Measurements from ENCODE around the gene GSG1L.

GSG1L gene

DNA sequence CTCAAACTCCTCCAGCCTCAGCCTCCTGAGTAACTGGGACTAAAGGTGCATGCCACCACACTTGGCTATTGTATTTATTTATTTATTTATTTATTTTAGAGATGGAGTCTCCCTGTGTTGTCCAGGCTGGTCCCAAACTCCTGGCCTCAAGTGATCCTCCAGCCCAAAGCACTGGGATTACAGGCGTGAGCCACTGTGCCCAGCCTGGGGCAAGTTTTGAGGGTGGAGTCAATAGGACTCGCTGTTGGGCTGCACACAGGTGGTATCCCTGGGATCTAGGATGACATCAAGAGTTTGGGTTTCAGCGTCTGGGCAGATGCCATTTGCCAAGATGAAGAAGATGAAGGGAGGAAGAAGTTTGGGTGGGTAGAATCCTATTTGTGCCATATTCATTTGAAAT is 213.9 kb downstream of the GSG1L start:
- DNase-seq (ENCODE audit: low read depth), result no peak

DNA sequence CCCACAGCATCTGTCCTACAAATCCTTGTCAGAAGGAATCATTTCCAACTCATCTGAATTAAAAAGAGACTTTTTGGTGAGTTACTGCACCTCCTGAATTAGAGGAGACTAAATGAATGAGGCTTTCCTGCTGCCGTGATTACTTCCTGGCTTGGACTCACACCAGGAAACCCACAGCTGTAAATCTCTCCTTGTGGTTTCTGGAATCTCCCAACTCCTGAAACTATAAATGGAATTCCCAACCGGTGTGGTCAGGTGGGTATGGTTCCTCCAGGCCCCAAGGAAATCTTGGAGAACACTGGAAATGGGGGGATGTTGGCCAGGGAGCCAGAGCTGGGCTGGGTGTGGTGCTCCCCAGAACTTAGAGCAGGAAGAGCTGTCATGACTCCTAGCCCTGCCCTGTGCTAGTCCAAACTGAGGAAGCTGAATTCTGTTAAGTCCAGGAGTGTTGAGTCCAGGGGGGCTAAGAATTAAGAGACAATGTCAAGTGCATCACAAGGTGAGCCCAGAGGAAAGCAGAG is 216.4 kb downstream of the GSG1L start:
- no peak for DNase-seq (ENCODE audit: low read depth)

DNA sequence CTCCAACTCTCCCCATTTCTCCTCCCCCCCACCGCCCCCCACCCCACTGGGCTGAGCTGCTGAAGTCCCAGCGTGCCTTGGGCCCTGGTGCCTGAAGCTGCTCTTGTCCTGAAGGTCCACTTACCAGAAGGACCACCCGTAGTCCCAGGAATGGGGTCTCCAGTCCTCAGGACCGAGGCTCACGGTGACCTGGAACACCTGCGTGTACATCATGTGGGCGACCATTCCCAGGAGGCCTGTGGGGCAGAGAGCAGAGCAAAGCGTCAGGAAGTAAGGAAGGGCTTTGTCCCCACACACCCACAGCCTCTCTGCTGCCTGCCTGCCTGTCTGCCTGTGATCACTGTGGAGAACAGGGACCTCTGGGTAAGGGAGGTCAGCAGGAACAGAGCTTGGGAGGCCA is 218.7 kb downstream of the GSG1L start:
- no peak for DNase-seq (ENCODE audit: low read depth)

DNA sequence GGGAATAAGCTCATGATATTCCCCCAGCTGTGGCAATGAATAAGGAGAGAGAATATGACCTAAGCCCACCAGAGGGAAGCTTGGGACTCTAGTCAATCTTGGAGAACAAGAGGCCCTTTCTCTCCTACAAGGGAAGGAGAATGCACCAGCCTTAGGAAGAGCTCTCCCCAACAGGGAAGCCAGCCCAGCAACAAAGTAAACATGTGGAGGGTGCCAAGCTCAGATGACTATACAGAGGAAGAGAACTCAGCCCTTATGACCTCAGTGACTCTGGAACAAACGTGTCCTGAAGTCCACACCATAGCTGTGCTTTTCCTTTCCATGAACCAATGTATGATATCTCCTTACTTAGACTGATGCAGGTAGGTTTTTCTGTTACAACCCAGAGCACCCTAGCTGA is 219.7 kb downstream of the GSG1L start:
- no peak for DNase-seq (ENCODE audit: low read depth)

DNA sequence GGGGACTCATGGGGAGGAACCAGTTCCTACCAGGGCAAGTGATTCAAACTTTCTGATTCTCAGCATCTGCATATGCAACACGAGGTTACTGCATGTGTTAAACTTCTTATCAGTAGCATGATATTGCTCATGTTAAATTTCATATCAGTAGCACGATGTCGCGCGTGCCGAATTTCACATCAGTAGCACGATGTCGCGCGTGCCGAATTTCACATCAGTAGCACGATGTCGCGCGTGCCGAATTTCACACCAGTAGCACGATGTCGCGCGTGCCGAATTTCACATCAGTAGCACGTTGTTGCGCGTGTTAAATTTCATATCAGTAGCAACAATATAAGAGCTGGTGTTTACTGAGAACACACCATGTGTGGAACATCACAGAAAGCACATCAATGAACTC is 221.6 kb downstream of the GSG1L start:
- no peak for DNase-seq (ENCODE audit: low read depth)

DNA sequence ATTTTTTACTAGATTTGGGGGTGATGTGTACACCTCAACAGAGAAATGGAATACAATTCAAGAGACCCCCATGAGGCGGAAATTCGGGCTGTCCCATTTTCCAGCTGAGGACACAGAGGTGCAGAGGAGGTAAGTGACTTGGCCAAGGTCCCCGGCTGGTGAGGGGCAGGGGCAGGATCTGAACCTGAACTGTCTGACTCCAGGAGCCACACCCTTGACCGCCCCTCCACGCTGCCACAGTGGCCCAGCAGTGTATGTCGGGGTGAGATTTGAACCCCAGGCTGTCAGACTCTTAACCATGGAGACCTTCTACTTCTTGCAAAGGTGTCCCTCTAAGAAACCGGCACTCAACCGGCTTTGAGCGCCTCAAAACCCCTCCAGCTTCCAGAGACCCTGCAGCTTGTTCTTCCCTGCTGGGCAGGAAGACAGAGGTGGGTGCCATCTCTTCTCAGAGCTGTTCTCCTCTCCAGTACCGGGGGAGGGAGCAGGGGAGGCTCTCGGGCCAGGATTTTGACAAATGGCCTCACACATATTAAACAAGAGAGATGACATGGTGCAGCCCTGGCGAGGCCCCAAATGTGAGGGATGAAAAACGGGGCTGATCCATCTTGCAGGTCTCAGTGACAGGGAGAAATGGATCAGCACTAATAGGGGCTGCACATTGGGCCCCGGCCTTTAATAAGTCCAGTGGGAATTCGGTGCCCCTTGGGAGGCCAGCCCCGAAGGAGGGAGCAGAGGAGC is 222.3 kb downstream of the GSG1L start:
- no peak for DNase-seq (ENCODE audit: low read depth)

DNA sequence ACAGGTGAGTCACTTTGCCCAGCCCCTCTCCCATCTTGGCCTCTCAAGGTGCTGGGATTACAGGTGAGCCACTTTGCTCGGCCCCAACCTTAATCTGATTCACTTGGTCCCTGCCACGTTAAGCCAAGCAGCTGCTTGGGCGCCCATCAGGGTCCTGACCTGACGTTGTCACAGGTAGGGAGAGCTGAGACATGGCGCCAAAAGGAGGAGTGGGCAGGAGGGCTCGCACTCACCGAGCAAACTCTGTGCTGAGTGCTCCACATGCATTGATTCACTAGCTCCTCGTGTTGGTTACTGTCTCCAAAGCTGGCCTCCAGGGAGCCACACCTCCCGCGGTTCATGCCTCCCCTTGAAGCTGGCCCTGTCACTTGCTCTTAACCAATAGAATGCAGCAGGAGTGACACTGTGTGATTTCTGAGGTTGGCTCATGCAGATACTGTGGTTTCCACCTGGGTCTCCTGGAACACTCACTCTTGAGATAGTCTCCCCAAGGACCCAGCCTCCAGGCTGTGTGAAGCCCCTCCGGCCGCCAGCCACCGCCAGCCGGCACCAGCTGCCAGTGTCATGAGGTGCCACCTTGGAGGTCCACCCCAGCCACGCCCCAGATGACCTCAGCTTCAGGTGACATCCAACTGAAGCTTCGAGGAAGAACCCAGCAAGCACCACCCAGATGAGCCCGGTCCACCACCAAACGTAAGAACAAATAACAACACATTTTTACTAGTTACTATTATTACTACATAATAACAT is 223.0 kb downstream of the GSG1L start:
- DNase-seq (ENCODE audit: low read depth), result no peak

DNA sequence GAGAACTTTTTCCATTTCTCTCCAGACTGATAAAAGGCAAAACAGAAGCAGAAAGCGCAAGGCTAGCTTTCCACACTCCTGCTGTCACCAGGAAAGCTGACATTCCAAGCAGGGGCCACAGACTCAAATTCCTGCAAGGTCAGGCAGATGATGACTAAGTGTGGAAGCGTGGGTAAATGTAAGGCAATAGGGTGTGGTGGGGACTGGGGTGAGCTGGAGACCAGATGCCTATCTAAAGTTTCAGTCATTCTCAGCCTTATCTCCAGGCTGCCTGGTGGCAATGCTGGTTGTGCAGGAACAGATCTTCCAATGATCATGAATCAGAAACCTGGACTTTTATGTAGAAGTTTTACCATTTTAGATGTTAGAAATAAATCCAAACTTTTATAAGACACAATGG is 224.1 kb downstream of the GSG1L start:
- no peak for DNase-seq (ENCODE audit: low read depth)

DNA sequence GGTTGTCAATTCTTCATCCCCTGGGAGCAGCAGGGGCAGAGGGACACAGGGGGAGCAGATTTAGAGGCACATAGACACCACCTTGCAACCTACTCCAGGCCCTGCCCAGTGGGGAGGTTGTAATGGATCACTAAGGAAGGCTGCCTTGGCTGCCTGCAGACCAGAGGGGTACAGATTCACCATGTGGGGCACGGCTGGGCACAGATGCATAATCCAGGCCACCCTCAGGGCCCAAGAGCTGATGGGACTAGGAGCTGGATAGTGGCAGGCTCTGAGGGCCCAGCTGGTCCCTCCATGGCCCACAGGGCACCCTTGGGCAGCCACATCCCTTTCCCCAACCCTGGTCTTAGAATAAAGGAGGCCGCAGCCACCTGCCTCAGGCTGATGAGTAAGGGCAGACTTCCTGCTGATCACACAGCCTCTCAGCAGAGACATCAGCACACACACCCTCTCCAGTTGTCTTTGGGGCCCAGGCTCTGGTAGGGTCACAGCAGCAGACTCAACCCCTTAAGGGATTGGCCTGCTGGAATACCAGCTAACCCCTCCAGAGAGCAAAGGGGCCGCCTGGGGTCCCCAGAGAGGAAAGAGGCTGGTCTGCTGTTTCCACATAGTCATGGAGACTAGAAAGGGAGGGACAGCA is 224.9 kb downstream of the GSG1L start:
- DNase-seq (ENCODE audit: low read depth), result no peak

DNA sequence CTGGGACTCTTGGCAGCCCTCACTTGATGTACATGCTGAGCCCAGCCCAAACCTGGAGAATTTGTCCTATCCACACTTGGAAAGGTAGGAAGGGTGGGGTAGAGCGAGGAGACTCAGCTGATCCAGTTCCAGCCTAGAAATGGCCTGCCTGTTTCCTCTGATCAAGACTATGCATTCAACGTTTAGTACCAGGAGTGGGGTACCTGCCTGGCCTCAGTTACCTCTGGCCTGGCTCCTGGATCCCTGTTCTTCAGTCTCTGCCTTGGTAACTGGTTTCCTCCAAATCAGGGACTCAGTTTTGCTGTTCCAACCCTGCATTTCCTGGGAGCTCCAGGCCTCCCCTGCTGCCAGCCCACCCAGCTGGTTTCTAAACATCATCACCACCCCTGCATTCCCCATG is 233.5 kb downstream of the GSG1L start:
- no peak for DNase-seq (ENCODE audit: low read depth)

DNA sequence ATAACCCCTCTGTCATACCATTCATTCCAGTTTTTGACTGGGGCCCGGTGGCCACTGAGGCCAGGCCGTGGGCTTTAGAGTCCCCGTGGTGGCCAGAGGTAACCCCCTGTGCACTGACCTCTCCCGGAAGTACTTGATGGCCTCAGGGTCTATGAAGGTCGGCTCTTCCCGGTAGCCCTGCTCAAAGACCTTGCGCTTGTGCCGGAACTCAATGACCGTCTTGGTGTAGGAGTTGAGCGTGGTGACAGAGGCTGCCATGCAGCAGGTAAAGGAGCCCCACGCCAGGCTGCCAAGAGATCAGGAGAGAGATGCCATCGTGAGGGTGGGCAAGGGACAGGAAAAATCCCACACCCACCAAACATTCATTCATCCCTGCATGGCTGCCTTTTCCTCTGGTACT is 234.8 kb downstream of the GSG1L start:
- DNase-seq (ENCODE audit: low read depth), result no peak

DNA sequence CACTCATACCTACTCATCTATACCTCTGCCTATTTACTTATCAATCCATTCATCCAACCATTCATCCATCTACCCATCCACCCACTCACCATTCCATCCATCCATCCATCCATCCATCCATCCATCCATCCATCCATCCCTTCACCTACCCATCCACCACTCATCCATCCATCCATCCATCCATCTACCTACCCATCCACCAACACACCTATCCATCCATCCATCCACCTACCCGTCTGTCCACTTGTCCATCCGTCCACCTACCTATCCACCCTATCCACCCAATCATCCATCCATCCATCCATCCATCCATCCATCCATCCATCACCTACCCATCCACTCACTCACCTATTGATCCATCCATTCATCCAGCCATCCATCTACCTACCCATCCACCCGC is 235.7 kb downstream of the GSG1L start:
- no peak for DNase-seq (ENCODE audit: low read depth)

DNA sequence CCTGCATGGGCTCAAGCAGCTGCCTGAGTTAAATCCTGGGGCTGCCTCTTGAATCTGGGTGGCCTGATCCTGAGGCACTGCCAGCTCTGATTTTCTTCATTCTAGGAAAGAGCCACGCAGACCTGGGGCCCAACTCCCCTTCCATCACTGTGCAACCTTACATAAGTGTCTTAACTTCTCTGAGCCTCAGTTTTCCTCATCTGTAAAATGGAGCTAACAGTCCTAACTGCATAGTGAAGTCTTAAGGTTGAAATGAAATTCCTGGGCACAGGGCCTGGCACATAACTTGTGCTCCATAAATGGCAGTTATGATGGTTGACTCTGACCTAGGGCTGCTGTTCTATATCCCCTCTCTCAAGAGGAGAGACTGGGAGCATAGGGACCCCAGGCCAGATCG is 236.6 kb downstream of the GSG1L start:
- no peak for DNase-seq (ENCODE audit: low read depth)

DNA sequence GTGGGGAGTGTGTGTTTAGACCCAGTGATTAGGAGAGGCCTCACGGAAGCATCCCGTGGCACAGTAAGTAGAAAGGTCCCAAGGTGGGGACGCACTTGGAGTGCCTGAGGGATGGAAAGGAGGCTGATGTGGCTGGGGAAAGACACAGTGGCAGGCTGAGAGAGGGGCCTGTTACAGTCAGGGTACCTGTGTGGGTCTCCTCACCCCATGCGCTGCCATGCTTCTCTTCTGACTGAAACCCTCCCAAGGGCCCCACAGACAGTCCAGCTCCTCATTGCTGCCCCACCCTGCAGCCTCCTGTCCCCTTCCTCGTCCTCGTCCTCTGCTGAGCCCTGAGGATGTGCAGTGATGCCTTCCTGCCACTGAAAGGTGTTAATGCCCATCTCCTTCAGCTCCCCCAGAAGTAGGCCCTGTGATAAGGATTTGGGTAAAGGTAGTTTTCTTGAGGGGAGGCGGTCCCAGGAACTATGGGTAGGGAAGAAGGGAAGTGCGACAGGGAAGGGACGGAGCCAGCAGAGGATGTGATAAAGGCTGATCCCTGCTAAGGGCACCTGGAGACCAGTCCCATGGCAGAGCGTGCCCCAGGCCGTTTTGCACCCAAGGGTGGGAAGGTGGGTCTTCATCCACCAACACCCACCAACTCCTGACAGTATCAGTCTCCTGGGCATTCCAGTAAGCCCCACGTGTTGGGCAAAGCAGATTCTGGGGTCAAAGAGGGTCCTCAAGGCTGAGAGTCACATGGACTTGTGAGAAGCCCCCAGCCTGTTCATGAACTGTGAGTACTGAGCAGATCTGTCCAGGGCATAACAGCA is 237.2 kb downstream of the GSG1L start:
- no peak for DNase-seq (ENCODE audit: low read depth)

DNA sequence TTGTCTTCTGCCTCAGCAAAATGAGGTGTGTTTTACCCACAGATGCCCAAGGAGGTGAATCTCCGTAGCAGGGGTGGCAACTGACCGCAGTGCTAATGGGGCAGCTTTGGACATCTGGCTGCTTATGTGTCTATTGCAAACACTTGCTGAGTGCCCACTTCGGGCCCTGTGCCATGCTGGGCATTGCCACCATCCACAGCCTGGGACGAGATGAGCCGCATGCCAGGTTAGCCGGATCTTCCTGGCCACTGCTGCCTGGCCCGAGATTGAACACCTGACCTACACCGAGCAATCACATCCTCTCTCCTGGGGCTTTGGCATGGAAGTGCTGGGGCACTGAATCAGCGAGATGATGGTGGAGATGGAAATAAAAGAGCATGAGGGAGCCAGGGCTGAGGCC is 238.7 kb downstream of the GSG1L start:
- no peak for DNase-seq (ENCODE audit: low read depth)

DNA sequence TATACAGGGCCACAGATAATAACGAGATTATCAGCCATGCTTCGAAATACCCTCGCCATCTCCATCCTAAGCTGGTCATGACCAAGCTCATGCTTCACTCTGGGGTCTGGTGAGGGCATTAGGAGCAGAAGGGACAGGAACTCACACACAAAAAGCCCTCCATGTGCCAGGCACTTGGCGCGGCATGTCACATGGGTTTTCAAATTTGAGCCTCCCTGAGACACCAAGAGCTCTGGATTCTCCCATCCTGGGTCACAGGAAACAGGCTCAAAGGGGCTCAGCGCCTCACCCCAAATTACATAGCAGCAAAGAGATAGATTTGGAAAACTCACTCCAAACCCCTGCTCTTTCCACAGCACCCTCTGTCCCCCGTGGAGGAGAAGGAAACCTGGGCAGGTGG is 239.5 kb downstream of the GSG1L start:
- DNase-seq (ENCODE audit: low read depth), result no peak

DNA sequence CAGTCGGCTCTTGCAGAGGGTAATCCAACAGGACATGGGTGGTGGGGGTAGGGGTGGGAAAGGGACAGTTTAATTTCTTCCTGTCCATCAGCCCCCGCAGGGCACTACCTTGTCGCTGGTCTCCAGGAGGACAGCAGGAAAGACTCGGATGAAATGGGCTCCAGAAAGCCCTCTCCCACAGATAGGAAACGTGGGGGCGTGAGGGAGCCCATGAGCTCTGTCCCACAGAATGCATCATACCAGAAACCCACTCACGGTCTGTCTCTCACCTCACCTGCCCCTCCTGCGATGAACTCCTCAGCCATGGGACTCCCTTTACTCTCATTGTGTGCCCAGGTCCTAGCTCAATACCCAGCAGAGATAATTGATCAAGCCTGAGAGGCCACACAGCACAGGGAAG is 240.1 kb downstream of the GSG1L start:
- no peak for DNase-seq (ENCODE audit: low read depth)

DNA sequence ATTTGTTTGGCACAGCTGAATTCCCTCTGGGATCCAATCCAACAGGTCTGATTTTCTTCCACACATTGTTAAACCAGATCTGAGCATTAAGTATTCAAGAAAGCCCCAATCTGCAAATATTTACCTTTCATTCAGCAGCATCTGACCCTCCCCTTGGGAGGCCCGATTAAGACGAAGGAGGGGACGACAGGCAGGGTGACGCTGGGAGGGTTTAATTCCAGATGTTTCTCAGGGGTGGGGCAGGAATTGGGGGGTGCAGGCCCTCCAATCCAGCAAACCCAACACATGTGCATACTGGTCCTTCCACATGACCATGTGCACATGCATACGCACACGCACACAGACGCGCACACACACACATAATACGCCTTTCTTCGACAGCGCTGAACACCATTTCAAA is 240.5 kb downstream of the GSG1L start:
- no peak for DNase-seq (ENCODE audit: low read depth)

DNA sequence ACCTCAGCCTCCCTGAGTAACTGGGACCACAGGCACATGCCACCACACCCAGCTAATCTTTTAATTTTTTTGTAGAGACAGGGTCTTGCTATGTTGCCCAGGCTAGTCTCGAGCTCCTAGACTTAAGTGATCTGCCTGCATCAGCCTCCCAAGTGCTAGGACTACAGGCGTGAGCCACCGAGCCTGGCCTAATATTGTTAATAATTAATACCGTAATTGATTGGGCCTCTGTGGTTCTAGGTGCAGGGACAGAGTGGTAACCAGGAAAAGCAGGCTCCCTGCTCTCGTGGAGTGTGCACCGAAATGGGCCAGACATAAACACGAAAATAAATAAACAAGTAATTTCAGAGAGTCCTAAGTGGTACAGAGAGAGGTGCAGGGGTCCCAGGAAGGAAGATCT is 241.0 kb downstream of the GSG1L start:
- DNase-seq (ENCODE audit: low read depth), result no peak

DNA sequence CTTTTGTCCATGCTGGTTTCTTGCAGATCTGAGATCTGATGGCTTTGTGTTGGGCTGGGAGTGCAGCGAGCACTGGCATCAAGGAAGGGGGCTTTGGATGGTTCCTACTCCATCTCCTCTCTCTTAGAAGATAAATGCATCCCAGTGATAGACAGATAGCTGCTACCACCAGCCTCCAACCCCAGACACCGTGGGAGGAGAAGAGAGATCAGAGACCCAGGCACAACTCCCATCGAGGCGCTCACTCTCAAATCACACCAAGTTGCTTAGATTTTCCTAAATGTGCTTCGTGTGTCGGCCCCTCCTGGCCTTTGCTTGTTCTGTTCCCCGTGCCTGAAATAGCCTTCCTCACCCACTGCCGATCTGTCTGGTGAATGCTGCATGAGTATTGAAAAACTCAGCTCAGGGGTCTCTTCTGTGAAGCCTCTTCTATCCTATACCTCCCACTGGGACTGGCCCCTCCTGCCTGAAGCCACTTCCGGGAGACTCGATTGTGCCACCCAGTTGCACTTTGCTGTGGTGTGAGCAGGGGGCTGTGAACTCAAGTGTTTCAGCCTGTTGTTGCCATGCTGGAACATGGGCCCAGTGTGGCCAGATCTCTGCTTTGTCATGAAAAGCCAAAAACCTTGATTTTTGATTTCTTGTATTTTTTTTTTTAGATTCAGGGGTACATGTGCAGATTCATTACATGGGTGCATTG is 242.7 kb downstream of the GSG1L start:
- no peak for DNase-seq (ENCODE audit: low read depth)

DNA sequence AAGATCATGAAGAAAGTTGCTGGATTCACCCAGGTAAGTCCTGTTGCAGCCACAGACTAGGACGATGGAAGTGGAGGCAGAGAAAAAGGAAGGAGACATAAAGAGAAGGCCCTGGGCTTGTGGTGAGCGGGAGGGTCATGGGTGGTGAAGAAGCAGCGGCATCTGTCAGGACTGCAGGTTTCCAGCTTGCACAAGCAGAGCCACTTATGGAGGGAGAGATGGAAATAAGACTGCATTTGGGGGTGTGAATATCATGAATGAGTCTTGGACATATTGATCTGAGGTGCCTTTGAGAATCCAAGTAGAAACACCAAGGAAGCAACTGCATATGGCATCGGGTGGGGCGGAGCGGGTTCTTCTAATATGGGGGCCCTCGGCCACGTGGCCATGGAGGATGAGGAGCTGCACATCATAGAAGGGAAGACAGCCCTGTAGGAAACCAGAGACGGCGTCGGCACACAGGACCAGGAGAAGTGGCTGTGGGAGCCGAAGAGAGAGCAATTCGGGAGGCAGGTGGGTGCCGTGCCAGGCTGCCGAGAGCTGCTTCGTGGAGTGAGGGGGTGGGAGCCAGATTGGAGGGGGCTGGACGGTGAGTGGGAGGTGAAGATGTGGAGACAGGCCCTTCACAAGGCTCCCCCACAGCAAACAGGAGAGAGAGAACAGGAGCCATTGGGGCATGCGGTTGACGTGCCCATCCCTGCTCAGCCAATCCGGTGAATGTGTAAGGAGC is 243.5 kb downstream of the GSG1L start:
- DNase-seq (ENCODE audit: low read depth), result no peak

Data from activated T-cell treated with anti-CD3 and anti-CD28 coated beads for 1 hour (primary cell).